Stimulated activated CD8-positive, alpha-beta memory T cell treated with anti-CD3 and anti-CD28 coated beads, Interleukin-2, amount 100 ng/mL, for 48 hours (primary cell): ENCODE results near the gene TNIP3.
"Not testable (repeated sequence)": the region's sequence is repeated elsewhere in the genome, so short reads cannot be mapped to it uniquely, and the experiment has no call there.

Experiments
- DNase-seq, 2 donors: peaks; one replicate each; pipeline ENCODE4 v3.0.0-alpha.2; 2020; ENCODE audit warnings: low read depth in 2 of 2

TNIP3 gene

GRCh38 chr4:121164291-121164690 lies at the start of gene TNIP3:
TNIP3 (minus strand) TSS chr4:121164321; CDS start chr4:121164125, 196 bp downstream.
- DNase-seq: no peak

- DNase-seq: no peak
These were observed 48.7 kb upstream of the TNIP3 start for GRCh38 chr4:121212806-121213205.

- DNase-seq: no peak
These were observed 45.0 kb upstream of the TNIP3 start for GRCh38 chr4:121209171-121209570.

GRCh38 chr4:121208244-121209007 lies 44.3 kb upstream of the TNIP3 start:
- DNase-seq: no peak

- not testable (repeated sequence) for DNase-seq
These were observed 41.7 kb upstream of the TNIP3 start for GRCh38 chr4:121205777-121206176.

GRCh38 chr4:121200795-121201472 lies 36.8 kb upstream of the TNIP3 start:
- DNase-seq: no peak

GRCh38 chr4:121199742-121200561 lies 35.8 kb upstream of the TNIP3 start:
- no peak for DNase-seq

- no peak for DNase-seq
These were observed 34.1 kb upstream of the TNIP3 start for GRCh38 chr4:121198251-121198650.

GRCh38 chr4:121195649-121196048 lies 31.5 kb upstream of the TNIP3 start:
- DNase-seq: no peak

GRCh38 chr4:121192480-121192879 lies 28.4 kb upstream of the TNIP3 start:
- no peak for DNase-seq

GRCh38 chr4:121192013-121192412 lies 27.9 kb upstream of the TNIP3 start:
- DNase-seq: no peak

GRCh38 chr4:121191361-121191760 lies 27.2 kb upstream of the TNIP3 start:
- no peak for DNase-seq

- DNase-seq: no peak
These were observed 26.3 kb upstream of the TNIP3 start for GRCh38 chr4:121190389-121190788.

- DNase-seq: no peak
These were observed 25.4 kb upstream of the TNIP3 start for GRCh38 chr4:121189326-121190215.

- no peak for DNase-seq
These were observed 23.1 kb upstream of the TNIP3 start for GRCh38 chr4:121187206-121187605.

- no peak for DNase-seq
These were observed 21.8 kb upstream of the TNIP3 start for GRCh38 chr4:121185960-121186359.

- DNase-seq: no peak
These were observed 19.9 kb upstream of the TNIP3 start for GRCh38 chr4:121183989-121184388.

- no peak for DNase-seq
These were observed 19.2 kb upstream of the TNIP3 start for GRCh38 chr4:121183361-121183760.

GRCh38 chr4:121182296-121182695 lies 18.2 kb upstream of the TNIP3 start:
- no peak for DNase-seq

GRCh38 chr4:121181493-121181892 lies 17.4 kb upstream of the TNIP3 start:
- no peak for DNase-seq

GRCh38 chr4:121180558-121180957 lies 16.4 kb upstream of the TNIP3 start:
- DNase-seq: no peak
